ENCODE measurements around the gene RHEX. TPM values are rescaled to one million over a fixed set of nuclear protein-coding genes. Genes with fewer than 3 reads are reported as not detected.

Gene RHEX
- total RNA-seq, 1 experiment from 2014 or later, result 88.9 TPM

GRCh38 chr1:206097381-206097780 is 44.4 kb downstream of the RHEX start:
- no peak for TF ChIP-seq CTCF (IDR thresholded peaks at IDR 0.05; ENCODE audit: unreplicated experiment)
- H3K9me3 Mint-ChIP-seq (ENCODE audit: low read depth, unreplicated experiment), result no peaks in the 10 kb centered on the region

GRCh38 chr1:206098242-206098919 is 45.4 kb downstream of the RHEX start:
- Mint-ChIP-seq H3K27ac (ENCODE audit: unreplicated experiment) (peak overlapping the region; percentile 59), H3K36me3 (ENCODE audit: insufficient read depth, unreplicated experiment) (peaks cover 56% of the 10 kb centered on the region), H3K9me3 (ENCODE audit: low read depth, unreplicated experiment) (no peaks in the 10 kb centered on the region), H3K4me1 (ENCODE audit: low read depth, unreplicated experiment) (no peaks in the 10 kb centered on the region), H3K27me3 (ENCODE audit: unreplicated experiment) (no peaks in the 10 kb centered on the region), H3K4me3 (ENCODE audit: low read depth, unreplicated experiment) (no peak overlapping the region)
- DNase-seq, result no peak
- intact Hi-C loops (cut with micrococcal nuclease; ENCODE audit: unreplicated experiment), result no loop called here
- BruUV-seq (replicated peaks), result no TSS peak
- CTCF ChIA-PET, result interaction anchor here (0.5 to 0.6 kb wide), 2 partner anchors 8 to 9 kb away, joined by 3 to 4 read pairs; no protein-coding TSS in a partner anchor
- no peak for TF ChIP-seq CTCF (IDR thresholded peaks at IDR 0.05; ENCODE audit: unreplicated experiment)

More at GRCh38 chr1:206097381-206097780, 44.4 kb downstream of the RHEX start:
- CTCF ChIA-PET, result interaction anchor here (0.6 kb wide), 1 partner anchor 9 kb away, joined by 3 read pairs; no protein-coding TSS in a partner anchor
- no peak overlapping the region for H3K4me3 Mint-ChIP-seq (ENCODE audit: low read depth, unreplicated experiment)
- H3K27me3 Mint-ChIP-seq (ENCODE audit: unreplicated experiment), result no peaks in the 10 kb centered on the region
- peaks cover 49% of the 10 kb centered on the region for H3K36me3 Mint-ChIP-seq (ENCODE audit: insufficient read depth, unreplicated experiment)
- no peak for DNase-seq
- no TSS peak for BruUV-seq (replicated peaks)
- no peak overlapping the region for H3K27ac Mint-ChIP-seq (ENCODE audit: unreplicated experiment)
- no peaks in the 10 kb centered on the region for H3K4me1 Mint-ChIP-seq (ENCODE audit: low read depth, unreplicated experiment)
- intact Hi-C loops (cut with micrococcal nuclease; ENCODE audit: unreplicated experiment), result no loop called here

GRCh38 chr1:206100226-206100815 is 47.3 kb downstream of the RHEX start:
- H3K4me1 Mint-ChIP-seq (ENCODE audit: low read depth, unreplicated experiment), result no peaks in the 10 kb centered on the region
- TF ChIP-seq CTCF (IDR thresholded peaks at IDR 0.05; ENCODE audit: unreplicated experiment), result no peak
- H3K27ac Mint-ChIP-seq (ENCODE audit: unreplicated experiment), result no peak overlapping the region
- CTCF ChIA-PET, result no interaction called here
- H3K36me3 Mint-ChIP-seq (ENCODE audit: insufficient read depth, unreplicated experiment), result peaks cover 62% of the 10 kb centered on the region
- intact Hi-C loops (cut with micrococcal nuclease; ENCODE audit: unreplicated experiment), result loop anchor here (10.0 kb wide), 1 partner anchor 306 kb away; no protein-coding TSS in a partner anchor
- no peaks in the 10 kb centered on the region for H3K27me3 Mint-ChIP-seq (ENCODE audit: unreplicated experiment)
- H3K4me3 Mint-ChIP-seq (ENCODE audit: low read depth, unreplicated experiment), result no peak overlapping the region
- no peaks in the 10 kb centered on the region for H3K9me3 Mint-ChIP-seq (ENCODE audit: low read depth, unreplicated experiment)
- no TSS peak for BruUV-seq (replicated peaks)
- no peak for DNase-seq

- Mint-ChIP-seq H3K9me3 (ENCODE audit: low read depth, unreplicated experiment) (no peaks in the 10 kb centered on the region), H3K36me3 (ENCODE audit: insufficient read depth, unreplicated experiment) (peaks cover 60% of the 10 kb centered on the region), H3K27ac (ENCODE audit: unreplicated experiment) (no peak overlapping the region), H3K27me3 (ENCODE audit: unreplicated experiment) (no peaks in the 10 kb centered on the region), H3K4me3 (ENCODE audit: low read depth, unreplicated experiment) (no peak overlapping the region), H3K4me1 (ENCODE audit: low read depth, unreplicated experiment) (peaks cover 5% of the 10 kb centered on the region)
- no peak for TF ChIP-seq CTCF (IDR thresholded peaks at IDR 0.05; ENCODE audit: unreplicated experiment)
- no peak for DNase-seq
- CTCF ChIA-PET, result interaction anchor here (0.7 kb wide), 1 partner anchor 78 kb away, joined by 5 read pairs; the partner anchor contains the start of gene CTSE
- BruUV-seq (replicated peaks), result no TSS peak
- intact Hi-C loops (cut with micrococcal nuclease; ENCODE audit: unreplicated experiment), result loop anchor here (10.0 kb wide), 1 partner anchor 307 kb away; no protein-coding TSS in a partner anchor
These were observed 48.5 kb downstream of the RHEX start for GRCh38 chr1:206101351-206102045.

All from Calu3 (cell line).